Measurements from ENCODE around the gene CMIP. TPM values are rescaled to one million over a fixed set of nuclear protein-coding genes. Genes with fewer than 3 reads are reported as not detected.

The CMIP gene
- total and polyA plus RNA-seq, 7 donors, result 1.4 to 8.9 (median 4.1) TPM

DNA sequence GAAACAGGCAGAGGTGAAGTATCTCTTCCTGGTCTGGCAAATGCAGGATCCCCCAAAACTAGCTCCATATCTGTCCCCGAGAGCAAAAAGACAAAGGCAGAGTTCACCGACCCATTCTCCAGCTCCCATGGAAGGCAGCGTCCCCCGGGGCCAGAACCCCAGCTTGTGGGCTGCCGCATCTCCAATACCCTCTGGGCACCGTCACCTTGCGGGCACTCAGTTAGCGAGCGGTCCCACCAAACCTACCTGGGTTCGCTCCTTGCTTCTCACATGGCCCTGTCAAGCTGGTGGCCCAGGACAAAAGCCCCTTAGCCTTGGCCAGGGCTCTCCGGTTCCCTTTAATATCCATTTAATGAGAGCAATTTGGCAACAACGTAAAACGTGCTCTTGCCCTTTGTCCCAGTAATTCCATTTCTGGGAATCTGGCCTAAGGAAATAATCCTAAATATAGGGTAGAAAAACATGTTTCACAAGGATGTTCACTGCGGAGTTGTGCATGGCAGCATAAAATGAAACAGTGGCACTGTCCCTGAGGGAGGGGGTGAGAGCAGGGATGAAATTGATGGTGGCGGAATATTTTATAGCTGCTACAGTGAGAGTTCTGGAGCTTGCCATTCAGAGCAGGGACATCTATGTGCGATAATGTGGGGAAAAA is 157.1 kb downstream of the CMIP start:
- 62 to 74% (median 67%) methylated on average over 16 of the region's 16 CpGs for WGBS, 3 donors
- peaks cover 0 to 4% (median 0%) of the 10 kb centered on the region in 3 donors for H3K27me3 ChIP-seq (ENCODE audit: insufficient read depth in 3 of 3, low read length in 2 of 3)
- H3K4me1 ChIP-seq, result no peaks in the 10 kb centered on the region
- H3K9me3 ChIP-seq, result no peaks in the 10 kb centered on the region
- ATAC-seq (no peak), DNase-seq (no peak)
- H3K27ac ChIP-seq, result no peak overlapping the region
- no peaks in the 10 kb centered on the region for H3K36me3 ChIP-seq (ENCODE audit: insufficient read depth in 1 of 2, low read depth in 1 of 2)
- no peak overlapping the region for H3K4me3 ChIP-seq
- no peak for TF ChIP-seq CTCF (IDR thresholded peaks at IDR 0.05)
- intact Hi-C loops (cut with DNase I), result no loop called here

DNA sequence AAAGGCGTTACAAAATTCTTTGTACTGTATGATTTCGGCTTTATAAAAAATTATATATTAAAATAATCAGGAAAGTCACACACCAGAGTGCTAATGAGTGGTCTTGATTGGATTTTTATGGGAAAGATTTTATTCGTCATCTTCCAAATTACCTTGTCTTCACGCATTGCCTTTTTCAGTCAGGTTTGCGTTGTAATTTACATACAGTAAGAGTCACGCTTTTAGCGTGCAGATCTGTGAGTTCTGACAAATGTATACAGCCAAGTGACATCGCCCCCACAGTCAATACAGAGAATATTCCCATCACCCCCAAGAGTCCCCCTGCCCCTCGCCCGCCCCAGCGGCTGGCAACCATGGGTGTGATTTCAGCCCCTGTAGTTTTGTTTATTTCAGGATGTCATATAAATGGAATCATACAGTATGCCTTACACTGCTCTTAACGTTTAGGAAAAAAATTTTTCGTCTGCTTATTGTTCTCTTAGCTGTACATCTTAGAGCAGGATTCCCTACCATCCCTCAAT is 157.7 kb downstream of the CMIP start:
- DNase-seq, result no peak
- H3K27ac ChIP-seq, result no peak overlapping the region
- intact Hi-C loops (cut with DNase I), result no loop called here
- WGBS, 3 donors, result 87 to 93% (median 88%) methylated on average over 13 of the region's 13 CpGs
- no peak overlapping the region for H3K4me3 ChIP-seq
- H3K9me3 ChIP-seq, result no peaks in the 10 kb centered on the region
- no peaks in the 10 kb centered on the region for H3K4me1 ChIP-seq
- H3K36me3 ChIP-seq (ENCODE audit: insufficient read depth in 1 of 2, low read depth in 1 of 2), result no peaks in the 10 kb centered on the region
- no peak for ATAC-seq
- no peak for TF ChIP-seq CTCF (IDR thresholded peaks at IDR 0.05)
- H3K27me3 ChIP-seq (ENCODE audit: insufficient read depth in 3 of 3, low read length in 2 of 3), result peaks cover 0 to 4% (median 0%) of the 10 kb centered on the region in 3 donors

DNA sequence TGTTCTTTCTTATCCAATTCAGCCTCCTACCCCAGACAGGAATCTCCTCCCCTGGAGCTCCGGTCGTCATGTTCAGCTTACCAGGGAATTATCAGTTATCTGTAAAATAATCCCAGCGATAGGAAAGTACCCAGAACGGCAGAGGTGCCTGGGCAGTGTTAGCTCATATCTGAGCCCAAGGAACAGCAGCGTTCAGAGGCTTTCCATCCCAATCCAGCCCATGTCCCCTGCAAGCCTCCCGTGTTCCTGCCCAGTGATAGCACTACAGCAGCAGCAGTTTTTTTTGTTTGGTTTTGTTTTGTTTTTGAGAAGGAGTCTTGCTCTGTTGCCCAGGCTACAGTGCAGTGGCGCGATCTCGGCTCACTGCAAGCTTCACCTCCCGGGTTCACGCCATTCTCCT is 158.2 kb downstream of the CMIP start:
- no peak for TF ChIP-seq CTCF (IDR thresholded peaks at IDR 0.05)
- Histone ChIP-seq H3K4me1 (no peaks in the 10 kb centered on the region), H3K9me3 (no peaks in the 10 kb centered on the region), H3K27me3 (ENCODE audit: insufficient read depth in 3 of 3, low read length in 2 of 3) (peaks cover 0 to 4% (median 0%) of the 10 kb centered on the region in 3 donors), H3K27ac (no peak overlapping the region), H3K36me3 (ENCODE audit: insufficient read depth in 1 of 2, low read depth in 1 of 2) (no peaks in the 10 kb centered on the region), H3K4me3 (no peak overlapping the region)
- DNase-seq, result no peak
- no peak for ATAC-seq
- intact Hi-C loops (cut with DNase I), result no loop called here
- 91 to 93% (median 93%) methylated on average over 11 of the region's 11 CpGs for WGBS, 3 donors

GRCh38 chr16:81604960-81605383 is 160.4 kb downstream of the CMIP start:
- H3K4me3 ChIP-seq, result no peak overlapping the region
- H3K4me1 ChIP-seq, result no peaks in the 10 kb centered on the region
- H3K36me3 ChIP-seq (ENCODE audit: insufficient read depth in 1 of 2, low read depth in 1 of 2), result no peaks in the 10 kb centered on the region
- TF ChIP-seq CTCF (IDR thresholded peaks at IDR 0.05), result no peak
- ATAC-seq (no peak), DNase-seq (no peak)
- peaks cover 0 to 4% (median 0%) of the 10 kb centered on the region in 3 donors for H3K27me3 ChIP-seq (ENCODE audit: insufficient read depth in 3 of 3, low read length in 2 of 3)
- no peak overlapping the region for H3K27ac ChIP-seq
- H3K9me3 ChIP-seq, result no peaks in the 10 kb centered on the region
- WGBS, 3 donors, result 92 to 95% (median 93%) methylated on average over 8 of the region's 8 CpGs
- intact Hi-C loops (cut with DNase I), result no loop called here

- WGBS, 3 donors, result 93 to 98% (median 97%) methylated on average over 4 of the region's 4 CpGs
- no peak for TF ChIP-seq CTCF (IDR thresholded peaks at IDR 0.05)
- Histone ChIP-seq H3K27ac (no peak overlapping the region), H3K4me3 (no peak overlapping the region), H3K27me3 (ENCODE audit: insufficient read depth in 3 of 3, low read length in 2 of 3) (peaks cover 0 to 4% (median 0%) of the 10 kb centered on the region in 3 donors), H3K4me1 (no peaks in the 10 kb centered on the region), H3K9me3 (no peaks in the 10 kb centered on the region), H3K36me3 (ENCODE audit: insufficient read depth in 1 of 2, low read depth in 1 of 2) (no peaks in the 10 kb centered on the region)
- intact Hi-C loops (cut with DNase I), result no loop called here
- no peak for ATAC-seq
- DNase-seq, result no peak
Measured at GRCh38 chr16:81606039-81606438, 161.4 kb downstream of the CMIP start.
